Measurements from ENCODE around the gene SPEF1. TPM values are rescaled to one million over a fixed set of nuclear protein-coding genes. Genes with fewer than 3 reads are reported as not detected.
A peak's percentile ranks its signal among the peaks of the same experiment; 100 is the strongest.

Gene SPEF1
- total and polyA plus RNA-seq, 4 experiments from 2014 or later: 0.15 TPM; not detected in 3

- no peaks in the 10 kb centered on the region for H3K9me3 Mint-ChIP-seq
- CTCF ChIA-PET (ENCODE audit: partially characterized antibody): interaction anchor here (0.7 to 1.3 kb wide), 7 partner anchors 16 to 65 kb away, joined by 3 to 6 read pairs (median 4); partner anchors contain the start of genes ADISSP and CDC25B
- no peak overlapping the region for H3K4me3 ChIP-seq (ENCODE audit: low read length in 2 of 2)
- peak overlapping the region; percentile 90 to 97 (median 97) for H3K27ac Mint-ChIP-seq
- no peaks in the 10 kb centered on the region for H3K27me3 ChIP-seq (ENCODE audit: insufficient read depth, low read length)
- H3K36me3 ChIP-seq (ENCODE audit: insufficient read depth, low read length): no peaks in the 10 kb centered on the region
- H3K9me3 ChIP-seq (ENCODE audit: control insufficient read depth in 1 of 2, low read length in 2 of 2): no peaks in the 10 kb centered on the region
- H3K4me1 Mint-ChIP-seq: peaks cover 51 to 93% (median 72%) of the 10 kb centered on the region in 4 donors
- peak overlapping the region in 7 of 8 donors; percentile 72 to 93 (median 83) for H3K4me3 Mint-ChIP-seq
- H3K27me3 Mint-ChIP-seq: no peaks in the 10 kb centered on the region
- H3K4me1 ChIP-seq (ENCODE audit: insufficient read depth, low read length): peaks cover 82% of the 10 kb centered on the region
- DNase-seq: peak in 4 of 5 donors; percentile 42 to 57 (median 48)
- peak overlapping the region; percentile 23 for H3K27ac ChIP-seq (ENCODE audit: low read depth, low read length)
- intact Hi-C loops (cut with micrococcal nuclease): no loop called here
- H3K36me3 Mint-ChIP-seq: peaks cover 0 to 4% of the 10 kb centered on the region in 2 donors
- POLR2A ChIA-PET (ENCODE audit: partially characterized antibody): interaction anchor here (0.6 to 7.0 kb wide), 3 partner anchors 28 to 48 kb away, joined by 3 to 97 read pairs (median 3); partner anchors contain the start of genes ADISSP and CENPB
Observed at GRCh38 chr20:3815703-3816315, 34.6 kb upstream of the SPEF1 start.

- intact Hi-C loops (cut with micrococcal nuclease): loop anchor here (5.0 kb wide), 1 partner anchor 768 kb away; the partner anchor contains the start of gene MRPS26
- peaks cover 89% of the 10 kb centered on the region for H3K4me1 ChIP-seq (ENCODE audit: insufficient read depth, low read length)
- H3K4me3 ChIP-seq (ENCODE audit: low read length in 2 of 2): no peak overlapping the region
- POLR2A ChIA-PET (ENCODE audit: partially characterized antibody): interaction anchor here (0.6 to 7.0 kb wide), 3 partner anchors 10 to 47 kb away, joined by 3 to 97 read pairs (median 10); partner anchors contain the start of genes ADISSP and CENPB
- H3K27ac ChIP-seq (ENCODE audit: low read depth, low read length): peak overlapping the region; percentile 23
- no peaks in the 10 kb centered on the region for H3K27me3 ChIP-seq (ENCODE audit: insufficient read depth, low read length)
- Mint-ChIP-seq H3K4me3 (peak overlapping the region in 5 of 8 donors; percentile 22 to 88 (median 81)), H3K36me3 (no peaks in the 10 kb centered on the region), H3K4me1 (peaks cover 55 to 94% (median 77%) of the 10 kb centered on the region in 4 donors), H3K27me3 (no peaks in the 10 kb centered on the region), H3K9me3 (no peaks in the 10 kb centered on the region), H3K27ac (peak overlapping the region in 6 of 7 donors; percentile 88 to 97 (median 97))
- H3K36me3 ChIP-seq (ENCODE audit: insufficient read depth, low read length): no peaks in the 10 kb centered on the region
- H3K9me3 ChIP-seq (ENCODE audit: control insufficient read depth in 1 of 2, low read length in 2 of 2): no peaks in the 10 kb centered on the region
- DNase-seq: peak in 1 of 5 donors; percentile 47
- CTCF ChIA-PET (ENCODE audit: partially characterized antibody): interaction anchor here (1.0 to 1.3 kb wide), 3 partner anchors 15 to 47 kb away, joined by 3 to 6 read pairs (median 5); partner anchors contain the start of genes ADISSP and CDC25B
Observed at GRCh38 chr20:3814928-3815495, 33.8 kb upstream of the SPEF1 start.

GRCh38 chr20:3813848-3814581 is 32.8 kb upstream of the SPEF1 start:
- no peaks in the 10 kb centered on the region for H3K27me3 Mint-ChIP-seq
- peak overlapping the region; percentile 94 to 100 (median 98) for H3K27ac Mint-ChIP-seq
- Histone ChIP-seq H3K4me1 (ENCODE audit: insufficient read depth, low read length) (peaks cover 85% of the 10 kb centered on the region), H3K27me3 (ENCODE audit: insufficient read depth, low read length) (no peaks in the 10 kb centered on the region), H3K27ac (ENCODE audit: low read depth, low read length) (peak overlapping the region; percentile 89), H3K36me3 (ENCODE audit: insufficient read depth, low read length) (no peaks in the 10 kb centered on the region), H3K4me3 (ENCODE audit: low read length in 2 of 2) (no peak overlapping the region), H3K9me3 (ENCODE audit: control insufficient read depth in 1 of 2, low read length in 2 of 2) (no peaks in the 10 kb centered on the region)
- H3K36me3 Mint-ChIP-seq: no peaks in the 10 kb centered on the region
- peak in 4 of 5 donors; percentile 38 to 68 (median 48) for DNase-seq
- no peaks in the 10 kb centered on the region for H3K9me3 Mint-ChIP-seq
- intact Hi-C loops (cut with micrococcal nuclease): loop anchor here (5.0 kb wide), 1 partner anchor 767 kb away; the partner anchor contains the start of gene MRPS26
- ChIA-PET POLR2A (ENCODE audit: partially characterized antibody) (interaction anchor here (0.9 to 7.0 kb wide), 6 partner anchors 9 to 177 kb away, joined by 3 to 97 read pairs (median 6); partner anchors contain the start of genes ADISSP and CENPB), CTCF (ENCODE audit: partially characterized antibody) (interaction anchor here (1.2 to 5.3 kb wide), 3 partner anchors 14 to 45 kb away, joined by 4 to 36 read pairs (median 4); partner anchors contain the start of gene CDC25B)
- H3K4me3 Mint-ChIP-seq: peak overlapping the region in 7 of 8 donors; percentile 47 to 94 (median 70)
- H3K4me1 Mint-ChIP-seq: peaks cover 53 to 86% (median 70%) of the 10 kb centered on the region in 4 donors

- CTCF ChIA-PET (ENCODE audit: partially characterized antibody): interaction anchor here (1.1 to 5.3 kb wide), 5 partner anchors 12 to 44 kb away, joined by 4 to 36 read pairs (median 4); partner anchors contain the start of gene CDC25B
- POLR2A ChIA-PET (ENCODE audit: partially characterized antibody): interaction anchor here (0.5 to 7.0 kb wide), 7 partner anchors 8 to 47 kb away, joined by 4 to 97 read pairs (median 5); partner anchors contain the start of genes ADISSP and CENPB
- Mint-ChIP-seq H3K4me3 (peak overlapping the region in 7 of 8 donors; percentile 47 to 94 (median 70)), H3K9me3 (no peaks in the 10 kb centered on the region), H3K36me3 (no peaks in the 10 kb centered on the region), H3K27me3 (no peaks in the 10 kb centered on the region), H3K4me1 (peaks cover 49 to 83% (median 66%) of the 10 kb centered on the region in 4 donors), H3K27ac (peak overlapping the region; percentile 94 to 100 (median 98))
- Histone ChIP-seq H3K36me3 (ENCODE audit: insufficient read depth, low read length) (no peaks in the 10 kb centered on the region), H3K4me3 (ENCODE audit: low read length in 2 of 2) (no peak overlapping the region), H3K4me1 (ENCODE audit: insufficient read depth, low read length) (peaks cover 85% of the 10 kb centered on the region), H3K27ac (ENCODE audit: low read depth, low read length) (peak overlapping the region; percentile 89), H3K9me3 (ENCODE audit: control insufficient read depth in 1 of 2, low read length in 2 of 2) (no peaks in the 10 kb centered on the region), H3K27me3 (ENCODE audit: insufficient read depth, low read length) (no peaks in the 10 kb centered on the region)
- DNase-seq: no peak
- intact Hi-C loops (cut with micrococcal nuclease): loop anchor here (5.0 kb wide), 1 partner anchor 766 kb away; the partner anchor contains the start of gene MRPS26
Observed at GRCh38 chr20:3812975-3813847, 32.0 kb upstream of the SPEF1 start.

GRCh38 chr20:3812259-3812681 is 31.0 kb upstream of the SPEF1 start:
- Mint-ChIP-seq H3K4me3 (peak overlapping the region in 7 of 8 donors; percentile 83 to 94 (median 89)), H3K27me3 (no peaks in the 10 kb centered on the region), H3K4me1 (peaks cover 49 to 83% (median 67%) of the 10 kb centered on the region in 4 donors), H3K36me3 (no peaks in the 10 kb centered on the region), H3K9me3 (no peaks in the 10 kb centered on the region), H3K27ac (peak overlapping the region; percentile 97 to 100 (median 99))
- H3K9me3 ChIP-seq (ENCODE audit: control insufficient read depth in 1 of 2, low read length in 2 of 2): no peaks in the 10 kb centered on the region
- H3K27me3 ChIP-seq (ENCODE audit: insufficient read depth, low read length): no peaks in the 10 kb centered on the region
- POLR2A ChIA-PET (ENCODE audit: partially characterized antibody): interaction anchor here (1.4 to 7.0 kb wide), 5 partner anchors 12 to 227 kb away, joined by 4 to 97 read pairs (median 5); partner anchors contain the start of genes ADISSP and CENPB
- CTCF ChIA-PET (ENCODE audit: partially characterized antibody): interaction anchor here (0.7 to 5.3 kb wide), 4 partner anchors 11 to 44 kb away, joined by 4 to 36 read pairs (median 6); partner anchors contain the start of gene CDC25B
- intact Hi-C loops (cut with micrococcal nuclease): loop anchor here (5.0 kb wide), 1 partner anchor 765 kb away; the partner anchor contains the start of gene MRPS26
- no peak for DNase-seq
- peaks cover 88% of the 10 kb centered on the region for H3K4me1 ChIP-seq (ENCODE audit: insufficient read depth, low read length)
- peak overlapping the region in 1 of 2 donors; percentile 54 for H3K4me3 ChIP-seq (ENCODE audit: low read length in 2 of 2)
- H3K27ac ChIP-seq (ENCODE audit: low read depth, low read length): peak overlapping the region; percentile 89
- H3K36me3 ChIP-seq (ENCODE audit: insufficient read depth, low read length): no peaks in the 10 kb centered on the region
